ENCODE data around the gene IFNL1.
"Not testable (repeated sequence)": the region's sequence is repeated elsewhere in the genome, so short reads cannot be mapped to it uniquely, and the experiment has no call there.

DNA sequence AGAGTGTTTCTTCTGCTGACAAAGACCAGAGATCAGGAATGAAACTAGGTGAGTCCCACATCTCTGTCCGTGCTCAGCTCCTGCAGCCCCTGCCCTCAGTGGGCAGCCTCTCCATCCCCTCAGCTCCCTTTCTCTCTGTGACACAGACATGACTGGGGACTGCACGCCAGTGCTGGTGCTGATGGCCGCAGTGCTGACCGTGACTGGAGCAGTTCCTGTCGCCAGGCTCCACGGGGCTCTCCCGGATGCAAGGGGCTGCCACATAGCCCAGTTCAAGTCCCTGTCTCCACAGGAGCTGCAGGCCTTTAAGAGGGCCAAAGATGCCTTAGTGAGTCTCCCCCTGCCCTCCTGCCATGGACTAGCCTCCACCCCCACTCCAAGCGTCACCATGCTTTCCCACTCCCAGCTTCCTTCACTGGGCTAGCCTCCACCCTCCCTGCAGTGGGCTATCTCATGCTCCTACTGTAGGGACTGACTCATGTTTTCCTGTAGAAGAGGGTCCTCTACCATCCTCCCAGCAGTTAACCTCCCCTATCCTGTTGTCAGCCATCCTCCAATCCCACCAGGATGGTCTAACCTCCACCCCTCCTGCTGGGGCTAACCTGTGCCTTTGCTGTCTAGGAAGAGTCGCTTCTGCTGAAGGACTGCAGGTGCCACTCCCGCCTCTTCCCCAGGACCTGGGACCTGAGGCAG lies 27.5 kb upstream of the IFNL1 start:
- TF ChIP-seq, protein P1, sequence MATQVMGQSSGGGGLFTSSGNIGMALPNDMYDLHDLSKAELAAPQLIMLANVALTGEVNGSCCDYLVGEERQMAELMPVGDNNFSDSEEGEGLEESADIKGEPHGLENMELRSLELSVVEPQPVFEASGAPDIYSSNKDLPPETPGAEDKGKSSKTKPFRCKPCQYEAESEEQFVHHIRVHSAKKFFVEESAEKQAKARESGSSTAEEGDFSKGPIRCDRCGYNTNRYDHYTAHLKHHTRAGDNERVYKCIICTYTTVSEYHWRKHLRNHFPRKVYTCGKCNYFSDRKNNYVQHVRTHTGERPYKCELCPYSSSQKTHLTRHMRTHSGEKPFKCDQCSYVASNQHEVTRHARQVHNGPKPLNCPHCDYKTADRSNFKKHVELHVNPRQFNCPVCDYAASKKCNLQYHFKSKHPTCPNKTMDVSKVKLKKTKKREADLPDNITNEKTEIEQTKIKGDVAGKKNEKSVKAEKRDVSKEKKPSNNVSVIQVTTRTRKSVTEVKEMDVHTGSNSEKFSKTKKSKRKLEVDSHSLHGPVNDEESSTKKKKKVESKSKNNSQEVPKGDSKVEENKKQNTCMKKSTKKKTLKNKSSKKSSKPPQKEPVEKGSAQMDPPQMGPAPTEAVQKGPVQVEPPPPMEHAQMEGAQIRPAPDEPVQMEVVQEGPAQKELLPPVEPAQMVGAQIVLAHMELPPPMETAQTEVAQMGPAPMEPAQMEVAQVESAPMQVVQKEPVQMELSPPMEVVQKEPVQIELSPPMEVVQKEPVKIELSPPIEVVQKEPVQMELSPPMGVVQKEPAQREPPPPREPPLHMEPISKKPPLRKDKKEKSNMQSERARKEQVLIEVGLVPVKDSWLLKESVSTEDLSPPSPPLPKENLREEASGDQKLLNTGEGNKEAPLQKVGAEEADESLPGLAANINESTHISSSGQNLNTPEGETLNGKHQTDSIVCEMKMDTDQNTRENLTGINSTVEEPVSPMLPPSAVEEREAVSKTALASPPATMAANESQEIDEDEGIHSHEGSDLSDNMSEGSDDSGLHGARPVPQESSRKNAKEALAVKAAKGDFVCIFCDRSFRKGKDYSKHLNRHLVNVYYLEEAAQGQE (IDR thresholded peaks at IDR 0.05; ENCODE audit: borderline replicate concordance) = not testable (repeated sequence)
- TF ChIP-seq, protein P2, sequence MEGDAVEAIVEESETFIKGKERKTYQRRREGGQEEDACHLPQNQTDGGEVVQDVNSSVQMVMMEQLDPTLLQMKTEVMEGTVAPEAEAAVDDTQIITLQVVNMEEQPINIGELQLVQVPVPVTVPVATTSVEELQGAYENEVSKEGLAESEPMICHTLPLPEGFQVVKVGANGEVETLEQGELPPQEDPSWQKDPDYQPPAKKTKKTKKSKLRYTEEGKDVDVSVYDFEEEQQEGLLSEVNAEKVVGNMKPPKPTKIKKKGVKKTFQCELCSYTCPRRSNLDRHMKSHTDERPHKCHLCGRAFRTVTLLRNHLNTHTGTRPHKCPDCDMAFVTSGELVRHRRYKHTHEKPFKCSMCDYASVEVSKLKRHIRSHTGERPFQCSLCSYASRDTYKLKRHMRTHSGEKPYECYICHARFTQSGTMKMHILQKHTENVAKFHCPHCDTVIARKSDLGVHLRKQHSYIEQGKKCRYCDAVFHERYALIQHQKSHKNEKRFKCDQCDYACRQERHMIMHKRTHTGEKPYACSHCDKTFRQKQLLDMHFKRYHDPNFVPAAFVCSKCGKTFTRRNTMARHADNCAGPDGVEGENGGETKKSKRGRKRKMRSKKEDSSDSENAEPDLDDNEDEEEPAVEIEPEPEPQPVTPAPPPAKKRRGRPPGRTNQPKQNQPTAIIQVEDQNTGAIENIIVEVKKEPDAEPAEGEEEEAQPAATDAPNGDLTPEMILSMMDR (IDR thresholded peaks at IDR 0.05; ENCODE audit: poor library complexity, severe bottlenecking) = not testable (repeated sequence)
- TF ChIP-seq POLR2AphosphoS5 (IDR thresholded peaks at IDR 0.05); MXI1 (conservative IDR thresholded peaks at IDR 0.05; ENCODE audit: poor library complexity, severe bottlenecking); SMC3 (conservative IDR thresholded peaks at IDR 0.05; ENCODE audit: poor library complexity); EZH2 (IDR thresholded peaks at IDR 0.05; ENCODE audit: borderline replicate concordance, insufficient read depth, low read length, poor library complexity, severe bottlenecking): not testable (repeated sequence)
